HL-60 (cell line): Measurements from ENCODE around the gene FMN1.

Experiments
- DNase-seq, 2 experiments: peaks; one replicate each; pipeline ENCODE4 v3.0.0-alpha.2; 2010 to 2020; ENCODE audit warnings: low read depth in 1 of 2, low spot score in 1 of 2
- H3K27ac ChIP-seq: fragments of 250-450 bp; sonication (Bioruptor Pico); replicated peaks from 2 replicates; pipeline ENCODE4 v1.5.1; 2020; ENCODE audit warnings: mild to moderate bottlenecking, moderate library complexity
- H3K27me3 ChIP-seq: fragments of 250-450 bp; sonication (Bioruptor Pico); 2 replicates; pipeline ENCODE4 v1.5.1; 2021; ENCODE audit warnings: mild to moderate bottlenecking, moderate library complexity; ENCODE audit not compliant: insufficient read depth, poor library complexity, severe bottlenecking
- H3K4me3 ChIP-seq: replicated peaks from 2 replicates; pipeline ENCODE4 v1.5.1; 2011; ENCODE audit warnings: mild to moderate bottlenecking, control low read depth, low read length; ENCODE audit not compliant: insufficient read depth
- CTCF ChIP-seq: IDR thresholded peaks from one replicate; pipeline ENCODE4 v1.5.1; 2011; ENCODE audit warnings: low read length, control low read depth, inconsistent platforms; ENCODE audit not compliant: insufficient read depth
- GABPA ChIP-seq: IDR thresholded peaks from 2 replicates; pipeline ENCODE4 v1.6.1; 2012; ENCODE audit warnings: low read depth
- POLR2AphosphoS5 ChIP-seq: IDR thresholded peaks from 2 replicates; pipeline ENCODE4 v1.6.1; 2012; ENCODE audit warnings: low read depth
- REST ChIP-seq: IDR thresholded peaks from 2 replicates; pipeline ENCODE4 v1.6.1; 2012; ENCODE audit warnings: low read depth; ENCODE audit not compliant: insufficient replicate concordance
- SPI1 ChIP-seq: IDR thresholded peaks from 2 replicates; pipeline ENCODE4 v1.6.1; 2012; ENCODE audit warnings: low read depth, mild to moderate bottlenecking, borderline replicate concordance

FMN1 gene

GRCh38 chr15:33014586-33014985 is 179.9 kb downstream of the FMN1 start:
- Histone ChIP-seq H3K4me3 (no peak overlapping the region), H3K27me3 (peaks cover 5% of the 10 kb centered on the region), H3K27ac (no peak overlapping the region)
- no peak for DNase-seq
- no peak for TF ChIP-seq REST
- no peak for TF ChIP-seq GABPA
- no peak for TF ChIP-seq SPI1
- TF ChIP-seq POLR2AphosphoS5, result no peak
- TF ChIP-seq CTCF, result no peak

- no peak for DNase-seq
- TF ChIP-seq REST, result no peak
- TF ChIP-seq SPI1, result no peak
- TF ChIP-seq POLR2AphosphoS5, result no peak
- TF ChIP-seq GABPA, result no peak
- no peak for TF ChIP-seq CTCF
Observed at GRCh38 chr15:33013827-33014445, 180.6 kb downstream of the FMN1 start.

GRCh38 chr15:33011976-33012375 is 182.5 kb downstream of the FMN1 start:
- no peak for TF ChIP-seq CTCF
- TF ChIP-seq GABPA, result no peak
- TF ChIP-seq REST, result no peak
- no peak for TF ChIP-seq SPI1
- no peak for TF ChIP-seq POLR2AphosphoS5
- Histone ChIP-seq H3K27ac (no peak overlapping the region), H3K4me3 (no peak overlapping the region), H3K27me3 (peaks cover 5% of the 10 kb centered on the region)
- DNase-seq, result no peak

More at GRCh38 chr15:33013827-33014445, 180.6 kb downstream of the FMN1 start:
- H3K27me3 ChIP-seq, result peaks cover 5% of the 10 kb centered on the region
- H3K4me3 ChIP-seq, result no peak overlapping the region
- no peak overlapping the region for H3K27ac ChIP-seq
